Measurements from ENCODE around the gene AK8.

DNA sequence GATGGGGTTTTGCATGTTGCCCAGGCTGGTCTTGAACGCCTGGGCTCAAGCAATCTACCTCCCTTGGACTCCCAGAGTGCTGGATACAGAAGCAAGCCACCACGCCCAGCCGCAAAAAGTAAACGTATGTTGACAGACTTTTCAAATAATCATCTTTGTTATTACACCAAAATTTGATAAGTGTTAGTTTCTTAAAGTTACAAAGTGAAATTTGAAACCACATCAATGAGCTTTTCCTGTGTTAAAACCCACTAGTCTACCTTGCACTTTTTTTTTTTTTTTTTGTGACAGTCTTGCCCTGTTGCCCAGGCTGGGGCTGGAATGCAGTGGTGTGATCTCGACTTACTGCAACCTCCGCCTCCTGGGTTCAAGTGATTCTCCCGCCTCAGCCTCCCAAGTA is 30.6 kb upstream of the AK8 start:
- TF ChIP-seq SP1 (CRISPR knock-in tag; IDR thresholded peaks at IDR 0.05), result no peak
- TF ChIP-seq CC2D1A (IDR thresholded peaks at IDR 0.05), result no peak
- TF ChIP-seq ZNF644 (tag; IDR thresholded peaks at IDR 0.05; ENCODE audit: low read depth), result no peak
- TF ChIP-seq, protein P1, sequence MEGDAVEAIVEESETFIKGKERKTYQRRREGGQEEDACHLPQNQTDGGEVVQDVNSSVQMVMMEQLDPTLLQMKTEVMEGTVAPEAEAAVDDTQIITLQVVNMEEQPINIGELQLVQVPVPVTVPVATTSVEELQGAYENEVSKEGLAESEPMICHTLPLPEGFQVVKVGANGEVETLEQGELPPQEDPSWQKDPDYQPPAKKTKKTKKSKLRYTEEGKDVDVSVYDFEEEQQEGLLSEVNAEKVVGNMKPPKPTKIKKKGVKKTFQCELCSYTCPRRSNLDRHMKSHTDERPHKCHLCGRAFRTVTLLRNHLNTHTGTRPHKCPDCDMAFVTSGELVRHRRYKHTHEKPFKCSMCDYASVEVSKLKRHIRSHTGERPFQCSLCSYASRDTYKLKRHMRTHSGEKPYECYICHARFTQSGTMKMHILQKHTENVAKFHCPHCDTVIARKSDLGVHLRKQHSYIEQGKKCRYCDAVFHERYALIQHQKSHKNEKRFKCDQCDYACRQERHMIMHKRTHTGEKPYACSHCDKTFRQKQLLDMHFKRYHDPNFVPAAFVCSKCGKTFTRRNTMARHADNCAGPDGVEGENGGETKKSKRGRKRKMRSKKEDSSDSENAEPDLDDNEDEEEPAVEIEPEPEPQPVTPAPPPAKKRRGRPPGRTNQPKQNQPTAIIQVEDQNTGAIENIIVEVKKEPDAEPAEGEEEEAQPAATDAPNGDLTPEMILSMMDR (IDR thresholded peaks at IDR 0.05 in 2 of 3, conservative IDR thresholded peaks at IDR 0.05 in 1 of 3; ENCODE audit: insufficient read depth in 2 of 3, low read depth in 1 of 3, low read length in 3 of 3), result no peak
- TF ChIP-seq KDM1A (IDR thresholded peaks at IDR 0.05), result no peak
- TF ChIP-seq PHF20 (IDR thresholded peaks at IDR 0.05; ENCODE audit: partially characterized antibody), result no peak
- TF ChIP-seq POLR2AphosphoS5 (IDR thresholded peaks at IDR 0.05; ENCODE audit: control insufficient read depth, insufficient read depth, low read depth, low read length), result no peak
- no peak for TF ChIP-seq ZNF311 (CRISPR knock-in tag; IDR thresholded peaks at IDR 0.05)
- no peak for TF ChIP-seq NFRKB (IDR thresholded peaks at IDR 0.05; ENCODE audit: low read depth)
- no peak for TF ChIP-seq RBFOX2 (IDR thresholded peaks at IDR 0.05; ENCODE audit: low read depth, low read length)
- no peak for TF ChIP-seq MAFG (tag; conservative IDR thresholded peaks at IDR 0.05)
- TF ChIP-seq NONO (IDR thresholded peaks at IDR 0.05; ENCODE audit: low read depth in 2 of 2, low read length in 1 of 2), result no peak
- TF ChIP-seq TAF1 (IDR thresholded peaks at IDR 0.05; ENCODE audit: control insufficient read depth, extremely low read depth, insufficient read depth, low read length, severe bottlenecking), result no peak

All from K562 (cell line).